HUDEP-2 (cell line): Measurements from ENCODE around the gene TMEM91.
A peak's percentile ranks its signal among the peaks of the same experiment; 100 is the strongest.
"Not testable (repeated sequence)": the region's sequence is repeated elsewhere in the genome, so short reads cannot be mapped to it uniquely, and the experiment has no call there.

ENCODE experiments used
- DNase-seq, 76 experiments: peaks; one replicate each; lab custom pipeline; 2025; ENCODE audit not compliant: unreplicated experiment in 76 of 76; lab: John Stamatoyannopoulos, UW

TMEM91 gene

DNA sequence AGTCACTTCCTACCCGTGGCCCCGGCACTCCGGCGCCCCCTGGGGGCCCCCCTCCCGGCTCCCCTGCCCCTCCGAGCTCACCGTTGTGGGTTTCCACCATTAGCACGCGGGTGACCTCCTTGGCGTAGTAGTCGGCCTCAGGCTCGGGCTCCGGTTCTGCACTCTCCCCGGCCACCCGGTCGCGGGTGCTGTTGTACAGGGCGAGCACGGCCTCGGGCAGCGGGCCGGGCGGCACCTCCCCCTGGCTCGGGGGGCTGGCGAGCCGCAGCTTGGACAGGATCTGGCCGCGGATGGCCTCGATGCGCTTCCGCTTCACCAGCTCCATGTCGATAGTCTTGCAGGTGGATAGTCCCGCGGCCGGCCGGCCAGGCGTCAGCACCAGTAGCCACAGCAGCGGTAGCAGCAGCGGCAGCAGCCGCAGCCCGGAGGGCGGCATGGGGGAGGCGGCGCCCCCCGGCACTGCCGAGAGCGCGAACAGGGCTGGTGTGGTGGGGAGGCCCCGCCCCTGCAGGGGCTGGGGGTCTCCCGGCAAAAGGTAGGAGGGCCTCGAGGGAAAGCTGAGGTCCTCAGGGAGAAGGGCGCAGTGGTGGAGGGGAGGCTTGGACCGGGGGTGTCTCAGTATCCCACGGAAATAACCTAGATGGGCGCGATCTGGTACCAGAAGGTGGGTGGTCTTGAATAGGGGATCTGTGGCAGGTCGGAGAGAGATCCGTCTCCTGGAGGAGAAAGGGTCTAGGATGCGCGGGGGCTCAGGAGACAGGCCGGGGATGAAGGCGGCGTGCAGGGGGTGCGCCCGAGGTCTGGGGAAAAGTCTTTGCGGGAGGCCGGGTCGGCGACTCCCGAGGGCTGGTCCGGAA is 23.5 kb upstream of the TMEM91 start:
- peak in 72 of 76 experiments; percentile 13 to 83 (median 64) for DNase-seq

DNA sequence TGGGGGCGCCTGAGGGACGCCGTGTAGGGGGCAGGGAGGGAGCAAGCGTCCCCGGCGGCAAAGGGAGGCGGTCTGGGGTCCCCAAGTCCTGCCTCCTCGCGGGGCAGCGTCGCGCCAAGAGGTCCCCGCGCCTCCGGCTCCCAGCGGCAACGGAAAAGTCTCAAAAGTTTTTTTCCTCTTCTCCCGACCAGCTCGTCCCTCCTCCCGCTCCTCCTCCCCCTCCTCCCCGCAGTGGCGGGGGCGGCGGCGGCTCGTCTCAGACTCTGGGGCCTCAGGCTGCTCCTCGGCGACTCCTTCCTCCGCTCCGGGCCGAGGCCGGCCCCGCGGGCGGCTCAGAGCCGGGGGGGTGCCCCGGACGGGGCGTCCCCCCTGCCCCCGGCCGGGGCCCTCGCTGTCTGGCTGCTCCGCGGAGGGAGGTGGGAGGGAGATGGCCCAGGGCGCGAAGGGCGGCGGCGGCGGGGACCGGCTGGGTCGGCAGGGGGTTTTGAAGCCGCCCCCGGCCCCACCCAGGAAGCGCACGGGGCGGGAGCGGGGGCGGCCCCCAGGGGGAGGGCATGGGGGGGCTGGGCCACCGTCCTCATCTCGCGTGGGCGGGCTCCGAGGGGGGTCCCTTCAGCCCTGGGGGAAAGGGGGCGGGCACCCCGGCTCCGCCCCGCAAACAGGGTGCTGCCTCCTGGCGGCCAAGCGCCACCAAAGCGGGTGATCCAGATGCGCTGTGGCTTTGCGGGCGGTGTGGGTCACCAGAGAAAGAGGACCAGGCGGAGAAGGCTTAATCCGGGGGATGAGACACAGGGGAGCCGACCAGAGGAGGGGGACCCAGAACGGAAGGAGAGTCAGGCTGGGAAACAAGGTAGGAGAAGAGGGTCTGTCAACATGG is 22.6 kb upstream of the TMEM91 start, which contains the start of gene TGFB1:
TGFB1 (minus strand) TSS at position 457 of the 877 bp plus-strand sequence. CDS start 878 bp downstream, outside the sequence.
- DNase-seq = peak in 74 of 76 experiments; percentile 33 to 96 (median 88)

DNA sequence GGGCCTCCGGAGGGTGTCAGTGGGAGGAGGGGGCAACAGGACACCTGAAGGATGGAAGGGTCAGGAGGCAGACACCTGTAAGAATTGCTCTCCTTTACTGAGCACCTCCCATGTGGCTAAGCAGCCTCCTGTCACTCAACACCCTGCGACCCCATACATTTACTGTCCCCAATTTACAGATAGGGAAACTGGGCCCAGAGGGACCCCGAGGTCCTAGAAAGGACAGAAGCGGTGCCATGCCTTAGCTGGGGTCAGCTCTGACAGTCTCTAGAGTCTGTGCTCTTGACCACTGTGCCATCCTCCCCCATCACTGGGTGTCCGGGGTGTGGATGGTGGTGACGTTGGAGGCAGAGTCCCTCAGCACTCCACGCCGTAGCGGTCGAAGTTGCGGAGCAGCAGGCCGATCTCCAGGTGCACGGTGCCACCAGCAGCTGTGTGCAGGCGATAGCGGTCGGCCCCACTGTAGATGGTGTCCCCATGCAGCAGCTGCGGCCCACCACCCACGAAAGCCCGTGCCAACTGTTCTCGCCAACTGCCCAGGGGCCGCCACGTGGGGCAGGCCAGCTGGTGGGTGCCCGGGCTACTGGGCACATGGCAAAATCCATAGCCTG is 21.9 kb upstream of the TMEM91 start:
- DNase-seq = no peak

DNA sequence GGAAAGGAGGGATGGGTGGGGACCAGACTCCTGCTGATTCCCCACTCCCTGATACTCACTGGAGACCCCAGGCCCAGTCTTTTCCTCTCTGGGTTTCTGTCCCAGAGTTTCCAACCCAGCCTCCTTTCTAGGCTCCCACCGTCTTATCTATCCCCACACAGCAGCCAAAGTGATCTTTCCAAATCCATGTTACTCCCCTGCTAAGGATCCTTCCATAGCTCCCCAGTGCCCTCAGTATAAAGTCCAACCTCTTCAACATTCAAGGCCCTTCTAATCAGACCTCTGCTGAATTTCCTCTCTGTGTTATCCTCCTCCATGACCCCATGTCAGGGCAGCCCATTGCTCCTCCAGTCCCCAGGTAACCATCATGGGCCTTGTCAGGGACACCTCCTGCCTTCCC is 21.3 kb upstream of the TMEM91 start:
- DNase-seq = no peak

DNA sequence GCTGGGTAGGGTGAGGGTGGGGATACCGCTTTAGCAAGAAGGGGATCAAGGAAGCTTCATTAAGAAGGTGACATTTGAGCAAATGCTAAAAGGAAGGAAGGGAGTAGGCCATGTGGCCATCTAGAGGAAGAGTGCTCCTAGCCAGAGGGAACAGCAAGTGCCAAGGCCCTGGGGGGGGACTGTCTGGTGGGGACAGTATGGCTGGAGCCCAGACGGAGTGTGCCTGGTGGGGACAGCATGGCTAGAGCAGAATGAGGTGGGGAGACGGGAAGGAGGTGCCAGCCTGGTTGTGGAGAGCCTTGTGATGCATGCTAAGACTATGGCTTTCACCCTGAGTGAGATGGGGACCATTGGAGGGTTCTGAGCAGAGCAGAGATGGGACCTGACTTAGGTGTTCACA is 20.5 kb upstream of the TMEM91 start:
- DNase-seq = no peak

DNA sequence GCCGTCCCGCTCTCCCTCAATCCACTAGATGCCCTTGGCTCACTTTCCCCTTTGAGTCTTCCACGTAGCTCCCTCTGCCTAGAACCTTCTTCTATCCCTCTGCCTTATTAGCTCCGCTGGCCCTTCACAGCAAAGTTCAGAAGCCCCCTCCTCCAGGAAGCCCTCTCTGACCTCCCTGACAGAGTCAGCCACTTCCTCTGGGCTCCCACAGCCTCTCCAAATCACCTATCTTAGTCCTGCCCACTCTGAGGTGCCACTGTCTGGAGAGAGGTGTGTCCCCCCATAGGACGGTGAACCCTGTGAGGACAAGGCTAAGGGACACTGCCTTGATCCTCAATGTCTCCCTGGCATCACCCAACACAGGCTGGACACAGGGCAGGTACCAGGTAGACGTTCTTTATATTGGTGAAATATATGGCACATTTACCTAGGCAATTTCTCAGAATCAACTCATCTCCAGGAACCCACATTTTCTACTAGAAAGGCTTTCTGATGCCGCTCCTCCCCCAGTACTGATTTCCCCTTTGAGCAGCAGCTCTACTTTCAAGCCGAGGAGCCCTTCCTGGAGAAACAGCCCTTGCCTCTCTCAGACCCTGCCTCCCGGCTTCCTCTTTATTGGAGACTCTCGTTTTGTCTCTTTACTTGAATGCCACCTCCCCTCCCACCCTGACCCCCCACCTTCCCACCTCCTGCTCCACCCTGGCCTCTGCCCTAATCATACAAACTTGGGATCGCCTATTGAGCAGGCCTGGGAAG is 19.2 kb upstream of the TMEM91 start:
- no peak for DNase-seq

DNA sequence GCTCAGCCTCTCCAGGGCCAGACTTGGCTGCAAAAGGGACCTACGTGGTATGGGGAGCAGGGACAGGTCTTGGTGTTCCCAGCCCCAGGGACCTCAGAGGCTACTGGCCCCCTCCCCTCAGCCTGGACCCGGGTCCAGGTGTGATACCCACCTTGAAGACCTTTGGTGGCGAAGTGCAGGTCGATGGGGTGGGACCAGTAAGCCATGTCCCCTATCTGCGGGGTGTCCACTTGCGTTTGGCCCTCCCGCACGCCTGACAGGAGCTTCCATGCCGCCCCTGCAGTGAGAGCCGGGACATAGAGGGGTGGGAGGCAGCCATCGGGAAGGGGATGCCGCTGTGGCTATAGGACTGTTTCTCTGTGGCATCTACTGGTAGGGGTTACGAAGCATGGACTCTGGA is 18.6 kb upstream of the TMEM91 start:
- no peak for DNase-seq

DNA sequence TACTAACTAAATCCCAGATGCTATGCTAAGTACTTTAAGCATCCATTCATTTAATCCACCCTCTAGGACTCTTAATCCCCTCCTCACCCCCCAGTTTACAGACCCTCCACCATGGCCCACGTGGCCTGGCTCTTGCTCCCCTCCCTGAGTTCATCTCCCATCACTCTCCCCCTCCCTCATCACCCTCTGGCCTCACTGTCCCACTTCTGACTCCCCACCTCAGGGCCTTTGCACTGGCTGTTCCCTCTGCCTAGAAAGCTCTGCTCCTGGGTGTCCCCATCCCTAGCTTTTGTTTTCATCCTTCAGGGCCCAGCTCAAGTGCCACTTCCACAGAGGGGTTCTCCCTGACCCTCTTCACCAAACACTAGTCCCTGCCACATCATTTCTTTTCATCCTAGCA is 16.6 kb upstream of the TMEM91 start:
- DNase-seq = no peak

DNA sequence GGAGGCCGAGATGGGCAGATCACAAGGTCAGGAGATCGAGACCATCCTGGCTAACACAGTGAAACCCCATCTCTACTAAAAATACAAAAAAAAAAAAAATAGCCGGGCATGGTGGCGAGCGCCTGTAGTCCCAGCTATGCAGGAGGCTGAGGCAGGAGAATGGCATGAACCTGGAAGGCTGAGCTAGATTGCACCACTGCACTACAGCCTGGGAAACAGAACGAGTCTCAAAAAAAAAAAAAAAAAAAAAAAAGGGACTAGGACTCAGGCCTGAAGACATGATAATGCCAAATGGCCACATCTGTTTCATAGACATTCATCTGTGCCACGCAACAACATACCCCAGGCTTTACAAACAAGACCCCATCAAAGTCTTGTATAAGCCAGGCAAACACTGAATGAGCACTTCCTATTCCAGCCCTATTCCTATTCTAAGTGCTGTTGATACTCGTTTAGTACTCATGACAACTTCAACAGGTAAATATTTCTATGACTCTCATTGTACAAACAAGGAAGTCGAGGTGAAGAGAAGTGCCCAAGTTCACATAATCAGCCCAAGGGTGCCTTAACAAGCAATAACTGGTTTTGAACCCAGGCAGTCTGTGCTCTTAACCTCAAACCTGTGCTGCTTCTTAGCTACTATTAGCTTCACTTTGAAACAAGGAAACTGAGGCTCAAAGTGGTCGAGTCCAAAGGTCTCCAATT is 14.0 kb upstream of the TMEM91 start:
- no peak for DNase-seq

DNA sequence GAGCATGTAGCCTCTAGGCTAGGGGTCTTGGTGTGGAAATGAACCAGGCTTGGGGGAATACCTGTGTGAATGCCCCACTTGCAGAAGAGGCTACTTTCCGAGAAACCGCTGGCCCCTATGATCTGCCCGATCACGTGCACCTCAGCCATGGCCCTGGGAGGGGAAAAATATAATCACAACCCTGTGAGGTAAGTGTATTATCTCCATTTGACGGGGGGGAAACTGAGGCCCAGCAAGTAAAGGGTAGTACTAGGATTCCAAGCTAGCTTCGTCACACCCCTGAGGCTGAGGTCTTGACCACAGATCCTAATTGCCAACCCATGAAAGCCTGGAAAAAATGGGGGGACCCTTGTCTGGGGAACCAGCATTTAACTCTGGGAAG is 13.0 kb upstream of the TMEM91 start:
- peak in 1 of 76 experiments; percentile 38 for DNase-seq

DNA sequence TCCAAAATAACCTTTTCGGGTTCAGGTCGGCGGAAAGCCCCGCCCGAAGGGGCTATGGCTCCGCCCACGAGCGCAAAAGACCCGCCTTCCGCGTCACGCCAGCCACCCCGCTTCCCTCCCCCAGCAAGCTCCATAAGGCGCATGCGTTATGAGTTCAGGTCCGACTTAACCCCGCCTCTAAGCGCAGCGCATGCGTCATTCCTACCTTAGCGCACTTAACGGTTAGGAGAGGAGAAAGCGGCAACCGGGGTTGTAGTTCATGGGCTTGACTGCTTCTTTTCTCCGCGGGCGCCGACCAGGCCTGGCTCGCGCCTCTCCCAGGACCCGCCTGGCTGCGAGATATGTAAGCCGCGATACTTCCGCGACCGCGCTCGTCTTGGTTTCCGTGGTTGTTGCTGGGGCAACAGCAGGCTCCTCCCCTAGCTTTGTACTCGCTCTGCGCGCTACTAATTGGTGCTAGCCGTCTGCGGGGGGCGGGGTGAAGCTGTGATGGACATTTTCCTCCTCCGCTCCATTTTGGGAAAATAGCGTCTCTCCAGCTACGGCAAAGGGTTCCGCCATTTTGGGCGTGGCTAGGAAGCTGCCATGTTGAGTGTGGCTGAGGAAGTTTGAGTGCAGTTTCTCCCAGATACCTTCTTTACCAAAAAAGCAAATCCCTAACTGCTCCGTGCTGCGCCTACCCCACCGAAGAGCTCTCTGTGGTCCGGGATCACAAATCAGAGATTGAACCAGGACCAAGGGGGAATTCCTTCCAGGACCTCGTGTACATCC is 12.4 kb upstream of the TMEM91 start, which contains the start of gene B9D2:
B9D2 (minus strand) TSS at position 397 of the 771 bp plus-strand sequence. CDS start 630 bp downstream, outside the sequence.
- peak; percentile 79 to 100 (median 98) for DNase-seq

DNA sequence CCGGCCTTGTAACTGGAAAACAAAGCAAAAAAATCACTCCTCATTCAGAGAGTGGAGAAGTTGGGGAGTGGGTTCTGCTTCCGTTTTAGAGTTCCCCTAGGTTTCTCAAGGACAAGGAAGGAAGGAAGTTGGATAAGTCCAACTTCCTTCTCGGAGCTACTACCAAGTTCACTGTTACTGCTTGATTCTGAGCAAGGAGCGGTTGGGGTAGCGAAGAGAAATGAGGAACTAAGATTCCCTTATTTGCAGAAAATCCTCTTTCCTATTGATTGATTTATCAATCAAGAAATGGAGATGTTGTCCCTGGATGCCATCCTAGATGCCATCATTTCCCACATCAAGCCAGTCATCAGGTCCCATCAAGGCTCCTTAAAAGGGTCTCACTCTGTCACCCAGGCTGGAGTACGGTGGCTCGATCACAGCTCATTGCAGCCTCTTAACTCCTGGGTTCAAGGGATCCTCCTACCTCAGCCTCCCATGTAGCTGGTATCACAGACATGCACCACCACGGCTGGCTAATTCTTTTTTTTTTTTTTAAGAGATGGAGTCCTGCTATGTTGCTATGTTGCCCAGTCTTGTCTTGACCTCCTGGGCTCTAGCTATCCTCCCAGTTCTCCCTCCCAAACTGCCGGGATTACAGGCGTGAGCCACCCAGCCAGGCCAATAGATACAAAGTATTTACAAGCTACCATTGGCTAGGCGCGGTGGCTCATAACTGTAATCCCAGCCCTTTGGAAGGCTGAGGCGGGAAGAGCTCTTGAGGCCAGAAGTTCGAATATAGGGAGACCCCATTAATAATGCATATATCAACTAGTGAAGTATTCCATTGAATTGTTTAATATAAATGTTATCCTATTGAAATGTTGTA is 11.6 kb upstream of the TMEM91 start:
- DNase-seq = peak in 6 of 76 experiments; percentile 32 to 44 (median 38)

DNA sequence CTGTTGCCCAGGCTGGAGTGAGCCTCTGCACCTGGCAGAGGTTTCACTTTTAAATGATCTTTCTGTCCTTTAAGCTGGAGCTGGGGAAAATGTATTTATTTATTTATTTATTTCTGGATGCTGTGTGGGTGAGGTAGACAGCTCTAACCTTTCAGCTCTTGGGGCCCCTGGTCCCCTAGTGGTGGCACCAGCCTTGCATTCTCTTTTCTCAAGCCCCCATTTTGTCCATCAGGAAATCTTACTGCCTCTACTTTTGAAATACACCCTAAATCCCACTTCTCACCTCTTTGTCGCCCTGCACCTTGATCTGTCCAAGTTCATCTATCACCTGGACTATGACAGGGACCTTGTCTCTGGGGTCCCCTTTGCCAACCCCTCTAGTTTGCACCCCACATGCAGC is 10.2 kb upstream of the TMEM91 start:
- DNase-seq = peak in 25 of 76 experiments; percentile 7 to 51 (median 20)

DNA sequence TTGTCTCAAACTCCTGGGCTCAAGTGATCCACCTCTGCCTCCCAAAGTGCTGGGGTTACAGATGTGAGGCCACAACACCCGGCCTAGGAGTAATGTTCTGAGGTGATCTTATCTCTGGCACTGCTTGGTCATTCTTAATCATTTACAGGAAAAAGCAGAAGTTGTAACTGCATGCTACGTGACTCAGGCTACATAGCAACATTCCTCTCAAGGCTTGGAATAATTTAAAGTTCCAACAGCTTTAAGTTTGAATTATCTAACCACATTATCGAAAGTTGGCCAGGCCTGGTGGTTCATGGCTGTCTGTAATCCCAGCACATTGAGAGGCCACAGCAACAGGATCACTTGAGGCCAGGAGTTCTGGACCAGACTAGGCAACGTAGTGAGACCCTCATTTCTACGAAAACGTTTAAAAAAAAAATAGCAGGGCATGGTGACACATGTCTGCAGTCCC is 8.5 kb upstream of the TMEM91 start:
- peak in 61 of 76 experiments; percentile 11 to 87 (median 55) for DNase-seq

DNA sequence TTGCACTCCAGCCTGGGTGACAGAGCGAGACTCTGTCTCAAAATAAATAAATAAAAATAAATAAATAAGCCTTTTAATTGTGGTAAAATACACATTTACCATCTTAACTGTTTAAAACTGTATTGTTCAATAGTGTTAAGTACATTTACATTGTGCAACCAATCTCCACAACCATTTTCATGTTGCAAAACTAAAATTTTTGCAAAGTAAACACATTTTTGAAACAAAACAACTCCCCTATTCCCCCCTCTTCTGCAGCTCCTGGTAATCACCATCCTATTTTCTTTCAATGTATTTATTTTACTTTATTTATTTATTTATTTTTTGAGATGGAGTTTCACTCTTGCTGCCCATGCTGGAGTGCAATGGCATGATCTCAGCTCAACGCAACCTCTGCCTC is 6.6 kb upstream of the TMEM91 start:
- DNase-seq = no peak

DNA sequence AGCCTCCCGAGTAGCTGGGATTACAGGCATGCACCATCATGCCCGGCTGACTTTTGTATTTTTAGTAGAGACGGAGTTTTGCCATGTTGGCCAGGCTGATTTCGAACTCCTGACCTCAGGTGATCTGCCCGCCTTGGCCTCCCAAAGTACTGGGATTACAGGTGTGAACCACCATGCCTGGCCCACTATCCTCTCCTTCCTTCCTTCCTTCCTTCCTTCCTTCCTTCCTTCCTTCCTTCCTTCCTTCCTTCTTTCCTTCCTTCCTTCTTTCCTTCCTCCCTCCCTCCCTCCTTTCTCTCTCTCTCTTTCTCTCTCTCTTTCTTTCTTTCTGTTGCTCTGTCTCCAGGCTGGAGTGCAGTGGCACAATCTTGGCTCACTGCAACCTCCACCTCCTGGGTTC is 5.2 kb upstream of the TMEM91 start:
- not testable (repeated sequence) for DNase-seq

DNA sequence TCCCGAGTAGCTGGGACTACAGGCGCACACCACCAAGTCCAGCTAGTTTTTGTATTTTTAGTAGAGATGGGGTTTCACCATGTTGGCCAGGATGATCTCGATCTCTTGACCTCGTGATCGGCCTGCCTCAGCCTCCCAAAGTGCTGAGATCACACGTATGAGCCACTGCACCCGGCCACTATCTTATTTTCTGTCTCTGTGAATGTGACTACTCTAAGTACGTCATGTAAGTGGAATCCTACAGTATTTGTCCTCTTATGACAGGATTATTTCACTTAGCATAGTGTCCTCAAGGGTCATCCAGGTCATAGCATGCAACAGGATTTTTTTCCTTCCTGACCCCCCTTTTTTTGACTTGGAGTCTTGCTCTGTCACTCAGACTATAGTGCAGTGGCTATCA is 4.8 kb upstream of the TMEM91 start:
- DNase-seq = no peak

DNA sequence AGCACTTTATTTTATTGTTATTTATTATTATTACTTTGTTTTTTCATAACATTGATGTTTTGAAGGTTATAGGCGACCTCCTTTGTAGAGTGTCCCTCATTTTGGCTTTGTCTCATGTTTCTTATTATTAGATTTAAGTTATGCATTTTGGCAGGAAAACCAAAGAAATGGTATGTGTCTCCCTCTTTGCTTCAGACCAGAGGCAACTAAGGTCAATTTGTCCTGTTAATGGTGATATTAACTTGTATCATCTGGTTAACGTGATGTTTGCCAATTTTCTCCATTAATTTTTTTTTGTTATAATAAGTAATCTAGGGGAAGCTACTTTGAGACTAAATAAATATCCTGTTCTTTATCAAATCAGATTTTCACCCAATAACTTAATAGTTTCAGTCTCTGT is 3.8 kb upstream of the TMEM91 start:
- no peak for DNase-seq
